ENCODE measurements around the gene ACTN4.
A peak's percentile ranks its signal among the peaks of the same experiment; 100 is the strongest.

The ACTN4 gene

DNA sequence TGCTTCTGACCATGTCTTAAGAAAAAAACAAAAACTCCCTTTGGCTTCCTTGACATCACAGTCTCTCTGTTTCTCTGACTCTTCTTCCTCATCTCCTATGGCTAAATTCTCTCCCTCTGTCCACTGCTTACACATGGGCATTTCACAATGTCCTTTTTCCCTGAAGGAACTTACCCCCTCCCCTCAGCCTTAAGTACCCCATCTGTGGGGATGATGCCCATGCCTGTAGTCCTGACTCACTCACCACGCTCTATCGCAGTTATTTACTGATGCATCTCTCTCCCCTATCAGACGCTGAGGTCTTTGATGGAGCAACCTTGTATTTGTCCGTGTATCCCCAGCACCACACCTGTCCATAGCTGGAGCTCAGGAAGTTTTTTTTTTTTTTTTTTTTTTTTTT, 32.4 kb downstream of the ACTN4 start:
- Histone ChIP-seq H3K36me3 (peaks cover 3% of the 10 kb centered on the region; the same call in 1 of the 2 replicates), H3K4me1 (peaks cover 7% of the 10 kb centered on the region)
- TF ChIP-seq, protein P1, sequence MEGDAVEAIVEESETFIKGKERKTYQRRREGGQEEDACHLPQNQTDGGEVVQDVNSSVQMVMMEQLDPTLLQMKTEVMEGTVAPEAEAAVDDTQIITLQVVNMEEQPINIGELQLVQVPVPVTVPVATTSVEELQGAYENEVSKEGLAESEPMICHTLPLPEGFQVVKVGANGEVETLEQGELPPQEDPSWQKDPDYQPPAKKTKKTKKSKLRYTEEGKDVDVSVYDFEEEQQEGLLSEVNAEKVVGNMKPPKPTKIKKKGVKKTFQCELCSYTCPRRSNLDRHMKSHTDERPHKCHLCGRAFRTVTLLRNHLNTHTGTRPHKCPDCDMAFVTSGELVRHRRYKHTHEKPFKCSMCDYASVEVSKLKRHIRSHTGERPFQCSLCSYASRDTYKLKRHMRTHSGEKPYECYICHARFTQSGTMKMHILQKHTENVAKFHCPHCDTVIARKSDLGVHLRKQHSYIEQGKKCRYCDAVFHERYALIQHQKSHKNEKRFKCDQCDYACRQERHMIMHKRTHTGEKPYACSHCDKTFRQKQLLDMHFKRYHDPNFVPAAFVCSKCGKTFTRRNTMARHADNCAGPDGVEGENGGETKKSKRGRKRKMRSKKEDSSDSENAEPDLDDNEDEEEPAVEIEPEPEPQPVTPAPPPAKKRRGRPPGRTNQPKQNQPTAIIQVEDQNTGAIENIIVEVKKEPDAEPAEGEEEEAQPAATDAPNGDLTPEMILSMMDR (IDR thresholded peaks at IDR 0.05; ENCODE audit: low read depth, low read length): no peak

DNA sequence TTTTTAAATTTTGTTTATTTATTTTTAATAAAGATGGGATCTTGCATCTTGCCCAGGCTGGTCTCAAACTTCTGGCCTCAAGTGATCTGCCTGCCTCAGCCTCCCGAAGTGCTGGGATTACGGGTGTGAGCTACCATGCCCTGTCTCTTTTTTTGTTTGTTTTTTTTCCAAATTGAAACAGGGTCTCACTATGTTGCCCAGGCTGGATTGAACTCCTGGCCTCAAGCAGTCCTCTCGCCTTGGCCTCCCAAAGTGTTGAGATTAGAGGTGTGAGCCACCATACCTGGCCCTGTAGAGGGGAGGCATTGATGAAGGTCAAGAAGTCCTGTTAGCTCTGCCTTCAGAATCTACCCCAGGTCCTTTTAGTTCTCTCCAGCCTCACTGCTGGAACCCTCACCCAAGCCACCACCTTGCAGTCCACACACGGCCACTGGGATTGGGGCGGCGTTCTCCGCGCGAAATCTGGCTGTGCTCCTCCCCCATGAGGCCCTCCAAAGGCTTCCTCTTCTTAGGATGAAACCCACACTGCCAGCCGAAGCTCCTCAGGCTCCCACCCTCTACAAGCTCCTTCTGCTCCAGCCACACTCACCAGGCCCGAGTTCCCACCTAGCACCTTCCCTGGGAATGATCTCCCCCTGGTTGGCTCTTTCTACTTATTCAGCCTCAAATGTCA, 34.9 kb downstream of the ACTN4 start:
- Histone ChIP-seq H3K27me3 (no peaks in the 10 kb centered on the region), H3K36me3 (peaks cover 5% of the 10 kb centered on the region; the same call in 1 of the 2 replicates), H3K9me3 (no peaks in the 10 kb centered on the region; the same call in 1 of the 2 replicates), H3K4me1 (peaks cover 7% of the 10 kb centered on the region), H3K4me3 (ENCODE audit: low read depth, low read length) (no peak overlapping the region)
- no peak for DNase-seq
- TF ChIP-seq, protein P1 (IDR thresholded peaks at IDR 0.05; ENCODE audit: low read depth, low read length): no peak

More for the DNA sequence above, 32.4 kb downstream of the ACTN4 start:
- Histone ChIP-seq H3K4me3 (ENCODE audit: low read depth, low read length) (no peak overlapping the region), H3K27me3 (no peaks in the 10 kb centered on the region), H3K9me3 (no peaks in the 10 kb centered on the region; the same call in 1 of the 2 replicates)
- DNase-seq: no peak

DNA sequence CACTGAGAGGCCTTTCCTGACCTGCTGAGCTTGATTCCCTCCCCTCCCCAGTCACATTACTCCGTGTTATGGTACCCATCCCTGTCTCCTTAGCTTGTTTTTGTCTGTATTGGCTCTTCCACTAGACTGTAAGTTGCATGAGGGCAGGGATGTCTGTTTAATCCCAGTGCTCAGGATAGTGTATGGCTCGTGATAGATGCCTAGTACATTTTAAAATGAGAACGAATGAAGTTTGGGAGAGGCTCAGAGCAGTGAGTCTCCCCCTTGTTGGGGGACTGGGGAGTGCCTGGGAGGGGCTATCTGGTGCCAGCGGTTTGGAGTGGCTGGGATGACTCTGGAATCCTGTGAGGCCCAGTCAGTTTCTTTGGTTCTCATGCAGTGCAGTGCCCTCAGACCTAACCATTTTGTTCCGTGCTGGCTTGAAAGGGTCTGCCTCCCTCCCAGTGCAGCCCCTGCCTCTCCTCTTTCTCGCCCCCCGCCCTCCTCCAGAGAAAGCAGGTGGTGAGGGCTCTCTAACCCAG, 35.5 kb downstream of the ACTN4 start:
- Histone ChIP-seq H3K9me3 (no peaks in the 10 kb centered on the region; the same call in 1 of the 2 replicates), H3K4me1 (peaks cover 7% of the 10 kb centered on the region), H3K36me3 (peaks cover 5% of the 10 kb centered on the region; the same call in 1 of the 2 replicates), H3K27me3 (no peaks in the 10 kb centered on the region), H3K4me3 (ENCODE audit: low read depth, low read length) (no peak overlapping the region)
- no peak for DNase-seq
- TF ChIP-seq, protein P1 (IDR thresholded peaks at IDR 0.05; ENCODE audit: low read depth, low read length): no peak

DNA sequence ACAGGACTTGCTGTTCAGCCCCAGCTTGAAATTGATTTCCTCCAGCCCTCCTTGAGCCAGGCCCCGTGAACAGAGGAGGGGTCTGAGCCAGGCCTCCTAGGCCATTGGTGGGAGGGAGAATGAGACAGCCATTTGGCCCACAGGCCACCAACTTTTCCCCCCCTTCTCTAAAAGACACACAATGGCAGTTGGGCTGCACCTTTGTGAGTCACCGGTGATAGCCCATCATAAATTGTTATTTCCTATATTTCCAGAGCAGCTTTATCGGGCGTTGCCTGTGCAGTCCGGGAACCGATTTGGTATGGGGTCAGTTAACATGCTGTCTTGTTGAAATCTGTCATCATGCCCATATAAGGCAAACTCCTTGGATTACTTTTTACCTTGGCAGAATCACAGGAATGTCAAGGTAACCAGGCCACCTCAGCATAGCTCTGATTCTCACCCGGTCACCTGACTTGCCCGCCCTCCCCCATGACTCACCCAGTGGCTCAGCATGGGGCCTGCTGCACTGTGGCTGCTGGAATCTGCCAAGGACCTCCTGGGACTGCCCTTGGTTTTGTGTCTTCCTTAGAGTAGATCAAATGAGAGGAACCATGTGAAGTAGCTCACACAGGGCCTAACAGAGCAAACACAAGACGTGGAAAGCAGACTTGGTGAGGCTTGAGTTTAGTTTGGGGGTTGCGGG, 36.1 kb downstream of the ACTN4 start:
- TF ChIP-seq, protein P1 (IDR thresholded peaks at IDR 0.05; ENCODE audit: low read depth, low read length): no peak
- DNase-seq: peak; percentile 46
- Histone ChIP-seq H3K4me1 (peaks cover 7% of the 10 kb centered on the region), H3K4me3 (ENCODE audit: low read depth, low read length) (no peak overlapping the region), H3K9me3 (no peaks in the 10 kb centered on the region; the same call in 1 of the 2 replicates), H3K36me3 (peaks cover 5% of the 10 kb centered on the region; the same call in 1 of the 2 replicates), H3K27me3 (no peaks in the 10 kb centered on the region)

DNA sequence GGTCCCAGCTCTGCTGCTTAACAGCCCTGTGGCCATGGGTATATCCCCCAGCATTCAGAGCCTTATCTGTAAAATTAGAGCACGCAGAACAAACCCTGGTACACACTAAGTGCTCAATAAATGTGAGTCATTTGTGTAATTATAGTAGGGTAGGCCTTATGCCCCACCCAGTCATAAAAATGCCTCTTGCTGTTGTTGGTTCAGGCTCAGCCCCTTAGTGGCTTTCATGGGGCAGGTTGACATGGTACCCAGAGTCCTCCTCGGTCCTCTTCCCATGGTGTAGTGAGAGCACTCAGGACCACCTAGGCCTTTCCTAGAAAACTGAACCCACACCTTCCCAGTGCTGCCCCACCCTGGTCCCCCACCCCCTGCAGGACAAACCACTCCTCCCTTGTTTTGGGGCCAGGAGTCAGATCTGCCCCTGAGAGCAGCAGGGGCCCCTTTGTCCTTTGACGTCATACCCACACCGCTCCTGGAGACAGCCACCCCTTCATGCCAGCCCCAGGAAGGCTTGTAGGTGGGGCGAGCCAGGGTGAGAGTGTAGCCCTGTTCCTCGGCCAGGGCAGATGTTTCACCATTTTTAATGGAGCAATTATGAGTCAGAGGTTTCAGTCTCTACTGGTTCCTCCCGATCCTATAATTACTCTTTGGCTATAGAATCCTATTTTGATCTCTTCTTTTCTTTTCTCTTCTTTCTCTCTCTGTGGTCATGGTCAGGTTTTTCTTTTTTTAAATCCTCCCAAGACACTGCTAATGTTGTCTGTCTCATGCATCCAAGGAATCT, 36.8 kb downstream of the ACTN4 start:
- TF ChIP-seq, protein P1 (IDR thresholded peaks at IDR 0.05; ENCODE audit: low read depth, low read length): no peak
- Histone ChIP-seq H3K27me3 (no peaks in the 10 kb centered on the region), H3K4me1 (peaks cover 7% of the 10 kb centered on the region), H3K4me3 (ENCODE audit: low read depth, low read length) (no peak overlapping the region), H3K36me3 (peaks cover 5% of the 10 kb centered on the region; the same call in 1 of the 2 replicates), H3K9me3 (no peaks in the 10 kb centered on the region; the same call in 1 of the 2 replicates)
- no peak for DNase-seq

Data from BE2C (cell line).